ENCODE measurements around the gene ADAM23. TPM values are rescaled to one million over a fixed set of nuclear protein-coding genes. Genes with fewer than 3 reads are reported as not detected.

ADAM23 gene
- total and polyA plus RNA-seq, 5 donors from 2014 or later = 0.10 to 0.79 TPM; not detected in 3

DNA sequence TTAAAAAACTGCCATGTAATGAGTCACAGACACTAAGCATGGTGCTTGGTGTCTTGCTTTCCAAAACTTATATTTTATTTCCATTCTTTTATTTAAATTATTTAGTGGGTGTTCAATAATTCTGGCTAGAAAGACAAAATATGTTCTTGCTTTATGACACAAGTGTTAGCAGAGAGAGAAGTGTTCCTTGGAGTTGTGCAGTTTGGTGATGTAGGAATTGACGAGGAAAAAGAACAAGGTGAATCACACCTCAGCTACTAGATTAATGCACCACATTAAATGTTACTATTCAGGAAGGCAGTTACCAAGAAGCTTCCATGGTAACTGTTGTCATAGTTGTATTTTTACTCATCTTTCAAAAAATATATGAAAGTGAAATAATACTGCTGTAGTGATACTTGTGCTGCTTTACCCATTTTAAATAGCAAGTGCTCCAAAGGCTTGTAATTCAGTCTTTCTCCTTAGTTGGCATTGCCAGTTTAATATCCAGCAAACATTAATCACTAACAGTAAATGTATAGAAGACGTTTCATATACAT, 28.3 kb downstream of the ADAM23 start:
- Mint-ChIP-seq H3K36me3 (no peaks in the 10 kb centered on the region), H3K4me1 (no peaks in the 10 kb centered on the region), H3K27ac (no peak overlapping the region), H3K27me3 (peaks cover 11% of the 10 kb centered on the region), H3K4me3 (no peak overlapping the region), H3K9me3 (peaks cover 2 to 8% (median 6%) of the 10 kb centered on the region in 7 donors)
- H3K27ac ChIP-seq (ENCODE audit: insufficient read depth, low read length, poor library complexity, severe bottlenecking) = no peak overlapping the region
- no peaks in the 10 kb centered on the region for H3K27me3 ChIP-seq (ENCODE audit: control insufficient read depth, insufficient read depth, low read length)
- no peaks in the 10 kb centered on the region for H3K9me3 ChIP-seq (ENCODE audit: control insufficient read depth in 2 of 2, low read length in 2 of 2)
- no peak for DNase-seq
- H3K4me1 ChIP-seq (ENCODE audit: control insufficient read depth, insufficient read depth, low read length, poor library complexity, severe bottlenecking) = no peaks in the 10 kb centered on the region
- no peak overlapping the region for H3K4me3 ChIP-seq (ENCODE audit: low read depth, low read length)
- ATAC-seq (ENCODE audit: low read depth in 2 of 2) = no peak
- H3K36me3 ChIP-seq (ENCODE audit: control insufficient read depth, insufficient read depth, low read length) = no peaks in the 10 kb centered on the region

DNA sequence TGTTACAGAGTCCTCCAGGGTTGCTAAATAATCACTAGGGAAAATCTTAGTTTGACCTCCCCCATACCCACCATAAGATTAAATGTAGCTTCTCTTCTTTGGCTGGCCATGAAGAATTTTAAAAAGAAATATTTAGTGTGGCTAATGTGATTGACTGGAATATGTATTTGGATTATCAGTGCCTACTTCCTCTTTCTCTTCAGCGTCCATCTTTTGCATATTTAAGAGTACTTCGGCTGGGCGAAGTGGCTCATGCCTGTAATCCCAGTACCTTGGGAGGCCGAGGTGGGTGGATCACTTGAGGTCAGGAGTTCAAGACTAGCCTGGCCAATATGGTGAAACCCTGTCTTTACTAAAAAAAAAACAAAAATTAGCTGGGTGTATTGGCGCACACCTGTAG, 28.8 kb downstream of the ADAM23 start:
- Mint-ChIP-seq H3K36me3 (no peaks in the 10 kb centered on the region), H3K27ac (no peak overlapping the region), H3K4me1 (no peaks in the 10 kb centered on the region), H3K27me3 (peaks cover 14% of the 10 kb centered on the region), H3K9me3 (peaks cover 2 to 8% (median 6%) of the 10 kb centered on the region in 7 donors), H3K4me3 (no peak overlapping the region)
- H3K4me3 ChIP-seq (ENCODE audit: low read depth, low read length) = no peak overlapping the region
- no peaks in the 10 kb centered on the region for H3K9me3 ChIP-seq (ENCODE audit: control insufficient read depth in 2 of 2, low read length in 2 of 2)
- ATAC-seq (ENCODE audit: low read depth in 2 of 2) = no peak
- no peak overlapping the region for H3K27ac ChIP-seq (ENCODE audit: insufficient read depth, low read length, poor library complexity, severe bottlenecking)
- H3K4me1 ChIP-seq (ENCODE audit: control insufficient read depth, insufficient read depth, low read length, poor library complexity, severe bottlenecking) = no peaks in the 10 kb centered on the region
- no peak for DNase-seq
- no peaks in the 10 kb centered on the region for H3K27me3 ChIP-seq (ENCODE audit: control insufficient read depth, insufficient read depth, low read length)
- H3K36me3 ChIP-seq (ENCODE audit: control insufficient read depth, insufficient read depth, low read length) = no peaks in the 10 kb centered on the region

DNA sequence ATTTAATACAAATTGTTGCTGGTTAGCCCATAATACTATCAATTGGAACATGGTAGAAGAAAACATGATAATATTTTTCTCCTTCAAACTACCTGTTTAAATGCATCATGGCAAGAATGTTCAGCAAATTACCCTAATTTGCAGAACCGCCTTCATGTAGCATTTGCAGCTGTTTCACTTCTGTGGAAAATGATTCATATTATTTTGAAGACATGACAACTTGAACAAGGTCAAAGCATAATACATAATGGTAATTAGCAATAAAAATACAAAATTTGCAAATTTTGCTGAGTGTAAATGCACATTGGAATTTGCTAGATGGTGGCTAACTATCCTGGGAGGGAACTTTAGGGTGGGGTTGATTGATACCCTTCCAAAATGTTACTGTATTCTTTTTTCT, 30.8 kb downstream of the ADAM23 start:
- Histone ChIP-seq H3K4me1 (ENCODE audit: control insufficient read depth, insufficient read depth, low read length, poor library complexity, severe bottlenecking) (no peaks in the 10 kb centered on the region), H3K4me3 (ENCODE audit: low read depth, low read length) (no peak overlapping the region), H3K9me3 (ENCODE audit: control insufficient read depth in 2 of 2, low read length in 2 of 2) (no peaks in the 10 kb centered on the region), H3K27ac (ENCODE audit: insufficient read depth, low read length, poor library complexity, severe bottlenecking) (no peak overlapping the region), H3K36me3 (ENCODE audit: control insufficient read depth, insufficient read depth, low read length) (no peaks in the 10 kb centered on the region), H3K27me3 (ENCODE audit: control insufficient read depth, insufficient read depth, low read length) (no peaks in the 10 kb centered on the region)
- no peak overlapping the region for H3K27ac Mint-ChIP-seq
- peaks cover 0 to 6% (median 0%) of the 10 kb centered on the region in 7 donors for H3K9me3 Mint-ChIP-seq
- no peak overlapping the region for H3K4me3 Mint-ChIP-seq
- H3K4me1 Mint-ChIP-seq = no peaks in the 10 kb centered on the region
- DNase-seq (no peak), ATAC-seq (ENCODE audit: low read depth in 2 of 2) (no peak)
- H3K27me3 Mint-ChIP-seq = peaks cover 17% of the 10 kb centered on the region
- H3K36me3 Mint-ChIP-seq = no peaks in the 10 kb centered on the region

DNA sequence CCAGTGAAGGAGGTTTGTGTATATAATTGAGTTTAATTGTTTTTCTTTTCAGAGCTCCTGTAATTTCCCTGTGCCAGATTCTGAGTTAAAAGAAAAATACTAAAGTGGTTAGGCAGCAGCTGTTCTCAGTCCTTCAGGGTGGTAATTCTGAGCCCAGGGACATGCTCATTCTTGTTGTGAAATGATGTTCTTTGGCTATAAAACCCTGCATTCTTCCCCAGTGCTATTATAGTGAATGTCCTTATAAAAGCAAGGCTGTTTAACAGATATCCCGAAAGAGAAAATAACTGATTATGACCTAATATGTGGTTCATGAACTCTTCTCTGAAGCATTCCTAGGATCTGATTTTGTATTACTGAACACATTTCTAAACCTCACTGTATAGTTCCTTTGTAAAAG, 34.0 kb downstream of the ADAM23 start:
- Histone ChIP-seq H3K27me3 (ENCODE audit: control insufficient read depth, insufficient read depth, low read length) (no peaks in the 10 kb centered on the region), H3K4me3 (ENCODE audit: low read depth, low read length) (no peak overlapping the region), H3K9me3 (ENCODE audit: control insufficient read depth in 2 of 2, low read length in 2 of 2) (no peaks in the 10 kb centered on the region), H3K36me3 (ENCODE audit: control insufficient read depth, insufficient read depth, low read length) (no peaks in the 10 kb centered on the region), H3K4me1 (ENCODE audit: control insufficient read depth, insufficient read depth, low read length, poor library complexity, severe bottlenecking) (no peaks in the 10 kb centered on the region), H3K27ac (ENCODE audit: insufficient read depth, low read length, poor library complexity, severe bottlenecking) (no peak overlapping the region)
- no peaks in the 10 kb centered on the region for H3K4me1 Mint-ChIP-seq
- peaks cover 0 to 2% (median 0%) of the 10 kb centered on the region in 7 donors for H3K9me3 Mint-ChIP-seq
- no peaks in the 10 kb centered on the region for H3K36me3 Mint-ChIP-seq
- DNase-seq (no peak), ATAC-seq (ENCODE audit: low read depth in 2 of 2) (no peak)
- H3K4me3 Mint-ChIP-seq = no peak overlapping the region
- H3K27me3 Mint-ChIP-seq = peaks cover 18% of the 10 kb centered on the region
- H3K27ac Mint-ChIP-seq = no peak overlapping the region

DNA sequence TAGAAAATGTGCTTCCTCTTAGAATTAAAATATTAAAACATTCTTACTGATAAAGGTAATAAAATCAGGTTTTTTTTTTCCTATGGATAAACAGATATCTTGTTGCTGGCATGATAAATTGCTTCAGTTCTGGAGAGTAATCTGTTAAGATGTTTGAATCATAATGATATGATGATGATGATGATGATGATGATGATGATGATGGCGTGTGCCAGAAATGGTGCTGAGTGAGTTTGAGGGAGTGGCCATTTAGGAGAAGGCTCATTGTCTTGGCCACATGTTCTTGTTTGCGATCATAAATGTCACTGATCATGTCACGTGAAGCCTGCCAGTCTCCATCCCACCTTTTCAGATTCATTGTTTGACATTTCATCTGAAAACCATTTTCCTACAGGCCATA, 35.0 kb downstream of the ADAM23 start:
- H3K27ac Mint-ChIP-seq = peak overlapping the region in 1 of 3 donors; percentile 20
- no peak for DNase-seq
- no peaks in the 10 kb centered on the region for H3K4me1 Mint-ChIP-seq
- ATAC-seq (ENCODE audit: low read depth in 2 of 2) = no peak
- Histone ChIP-seq H3K27ac (ENCODE audit: insufficient read depth, low read length, poor library complexity, severe bottlenecking) (no peak overlapping the region), H3K27me3 (ENCODE audit: control insufficient read depth, insufficient read depth, low read length) (no peaks in the 10 kb centered on the region), H3K4me1 (ENCODE audit: control insufficient read depth, insufficient read depth, low read length, poor library complexity, severe bottlenecking) (no peaks in the 10 kb centered on the region), H3K4me3 (ENCODE audit: low read depth, low read length) (no peak overlapping the region), H3K9me3 (ENCODE audit: control insufficient read depth in 2 of 2, low read length in 2 of 2) (no peaks in the 10 kb centered on the region), H3K36me3 (ENCODE audit: control insufficient read depth, insufficient read depth, low read length) (no peaks in the 10 kb centered on the region)
- peaks cover 0 to 2% (median 0%) of the 10 kb centered on the region in 7 donors for H3K9me3 Mint-ChIP-seq
- no peaks in the 10 kb centered on the region for H3K36me3 Mint-ChIP-seq
- peaks cover 18% of the 10 kb centered on the region for H3K27me3 Mint-ChIP-seq
- H3K4me3 Mint-ChIP-seq = no peak overlapping the region

DNA sequence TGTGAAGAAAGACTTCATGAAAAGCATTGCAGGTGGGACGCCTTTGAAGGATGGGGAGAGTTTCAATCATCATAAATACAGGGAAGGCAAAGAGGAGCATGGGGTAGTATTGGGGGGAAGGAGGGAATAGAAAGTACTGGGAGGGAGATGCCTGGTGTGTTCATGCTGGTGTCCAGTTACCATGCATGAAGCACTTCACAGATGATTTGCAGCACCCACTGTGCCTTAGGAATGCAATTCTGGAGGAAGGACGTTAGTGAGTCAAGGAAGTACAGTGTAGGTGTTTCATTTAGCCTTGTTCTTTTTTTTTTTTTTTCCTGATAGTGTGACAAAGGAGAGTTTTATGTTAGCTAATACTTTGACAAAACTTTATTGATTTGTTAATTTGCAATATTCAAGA, 36.8 kb downstream of the ADAM23 start:
- no peak for ATAC-seq (ENCODE audit: low read depth in 2 of 2)
- H3K36me3 Mint-ChIP-seq = no peaks in the 10 kb centered on the region
- no peaks in the 10 kb centered on the region for H3K9me3 ChIP-seq (ENCODE audit: control insufficient read depth in 2 of 2, low read length in 2 of 2)
- H3K9me3 Mint-ChIP-seq = peaks cover 0 to 2% (median 0%) of the 10 kb centered on the region in 7 donors
- H3K27ac Mint-ChIP-seq = no peak overlapping the region
- peaks cover 18% of the 10 kb centered on the region for H3K27me3 Mint-ChIP-seq
- H3K27ac ChIP-seq (ENCODE audit: insufficient read depth, low read length, poor library complexity, severe bottlenecking) = no peak overlapping the region
- no peaks in the 10 kb centered on the region for H3K4me1 Mint-ChIP-seq
- no peaks in the 10 kb centered on the region for H3K4me1 ChIP-seq (ENCODE audit: control insufficient read depth, insufficient read depth, low read length, poor library complexity, severe bottlenecking)
- DNase-seq = no peak
- H3K4me3 Mint-ChIP-seq = no peak overlapping the region
- no peak overlapping the region for H3K4me3 ChIP-seq (ENCODE audit: low read depth, low read length)
- no peaks in the 10 kb centered on the region for H3K27me3 ChIP-seq (ENCODE audit: control insufficient read depth, insufficient read depth, low read length)
- no peaks in the 10 kb centered on the region for H3K36me3 ChIP-seq (ENCODE audit: control insufficient read depth, insufficient read depth, low read length)

DNA sequence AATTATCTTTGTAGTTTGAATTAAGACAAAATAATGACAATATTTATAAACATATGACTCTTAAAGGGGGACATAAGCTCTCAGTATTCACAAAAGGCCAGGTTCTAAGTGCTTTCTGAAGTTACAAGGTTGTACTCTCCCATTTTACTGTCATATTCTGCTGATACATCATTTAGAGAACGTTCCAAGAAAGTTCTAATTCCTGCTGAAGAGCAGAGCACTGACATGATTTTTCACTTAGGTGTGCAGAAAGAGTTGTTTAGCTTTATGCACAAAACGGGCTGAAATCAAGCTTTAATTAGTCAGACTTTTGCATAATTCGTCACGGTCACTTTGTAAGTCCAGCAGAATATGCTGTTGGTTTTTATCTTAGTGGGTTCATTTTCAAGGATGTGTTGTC, 37.3 kb downstream of the ADAM23 start:
- Histone ChIP-seq H3K9me3 (ENCODE audit: control insufficient read depth in 2 of 2, low read length in 2 of 2) (no peaks in the 10 kb centered on the region), H3K4me1 (ENCODE audit: control insufficient read depth, insufficient read depth, low read length, poor library complexity, severe bottlenecking) (no peaks in the 10 kb centered on the region), H3K27ac (ENCODE audit: insufficient read depth, low read length, poor library complexity, severe bottlenecking) (no peak overlapping the region), H3K27me3 (ENCODE audit: control insufficient read depth, insufficient read depth, low read length) (no peaks in the 10 kb centered on the region), H3K36me3 (ENCODE audit: control insufficient read depth, insufficient read depth, low read length) (no peaks in the 10 kb centered on the region), H3K4me3 (ENCODE audit: low read depth, low read length) (no peak overlapping the region)
- ATAC-seq (ENCODE audit: low read depth in 2 of 2) (no peak), DNase-seq (no peak)
- peaks cover 18% of the 10 kb centered on the region for H3K27me3 Mint-ChIP-seq
- no peak overlapping the region for H3K27ac Mint-ChIP-seq
- H3K4me3 Mint-ChIP-seq = no peak overlapping the region
- H3K4me1 Mint-ChIP-seq = no peaks in the 10 kb centered on the region
- no peaks in the 10 kb centered on the region for H3K36me3 Mint-ChIP-seq
- H3K9me3 Mint-ChIP-seq = peaks cover 0 to 7% (median 0%) of the 10 kb centered on the region in 7 donors

DNA sequence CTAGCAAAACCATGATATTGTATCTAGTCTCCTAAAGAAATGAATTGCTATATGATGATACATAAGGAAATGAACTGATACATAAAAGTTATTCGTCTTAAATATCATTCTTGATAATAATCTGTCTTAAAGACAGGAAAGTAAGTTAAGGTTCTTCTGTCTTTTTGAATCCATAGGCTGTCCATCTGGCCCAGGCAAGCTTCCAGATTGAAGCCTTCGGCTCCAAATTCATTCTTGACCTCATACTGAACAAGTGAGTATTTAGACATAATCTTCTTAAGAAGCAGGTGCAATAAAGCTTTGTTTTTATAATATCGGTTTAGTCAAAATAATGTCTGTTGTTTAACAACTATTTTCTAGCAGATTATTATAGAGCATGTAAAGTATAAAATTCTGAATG, 37.7 kb downstream of the ADAM23 start:
- H3K36me3 ChIP-seq (ENCODE audit: control insufficient read depth, insufficient read depth, low read length) = no peaks in the 10 kb centered on the region

More for the DNA sequence above, 37.7 kb downstream of the ADAM23 start:
- H3K4me3 ChIP-seq (ENCODE audit: low read depth, low read length) = no peak overlapping the region
- DNase-seq (no peak), ATAC-seq (ENCODE audit: low read depth in 2 of 2) (no peak)
- Mint-ChIP-seq H3K36me3 (no peaks in the 10 kb centered on the region), H3K9me3 (peaks cover 0 to 7% (median 0%) of the 10 kb centered on the region in 7 donors), H3K4me1 (no peaks in the 10 kb centered on the region), H3K27ac (no peak overlapping the region), H3K27me3 (peaks cover 14% of the 10 kb centered on the region), H3K4me3 (no peak overlapping the region)
- no peaks in the 10 kb centered on the region for H3K4me1 ChIP-seq (ENCODE audit: control insufficient read depth, insufficient read depth, low read length, poor library complexity, severe bottlenecking)
- H3K9me3 ChIP-seq (ENCODE audit: control insufficient read depth in 2 of 2, low read length in 2 of 2) = no peaks in the 10 kb centered on the region
- H3K27ac ChIP-seq (ENCODE audit: insufficient read depth, low read length, poor library complexity, severe bottlenecking) = no peak overlapping the region
- no peaks in the 10 kb centered on the region for H3K27me3 ChIP-seq (ENCODE audit: control insufficient read depth, insufficient read depth, low read length)

Measured in CD4-positive, CD25-positive, alpha-beta regulatory T cell (primary cell).